IMR-90 (cell line): ENCODE data around the gene ESR1. TPM values are rescaled to one million over a fixed set of nuclear protein-coding genes. Genes with fewer than 3 reads are reported as not detected.

Experiments
- ATAC-seq: fragments of 200-7000 bp; cut with Tn5 transposase; 2 replicates; pipeline ENCODE4 v1.9.1; 2020; ENCODE audit warnings: low read depth, mild to moderate bottlenecking, moderate library complexity
- BruUV-seq: library from RNA; stranded (reverse); fragments of 400-500 nt; replicated peaks from 2 replicates; lab custom pipeline; 2021; lab: Mats Ljungman, UMichigan
- CTCF ChIA-PET: fragments of 300-600 bp; formaldehyde crosslinking; extraction: SDS; loops from one replicate; lab custom pipeline; 2021; ENCODE audit warnings: antibody characterized with exemption; lab: Yijun Ruan, JAX
- POLR2A ChIA-PET: fragments of 300-600 bp; sonication (Branson Sonifier 250); formaldehyde crosslinking; loops from one replicate; lab custom pipeline; 2022; ENCODE audit warnings: antibody characterized with exemption; ENCODE audit not compliant: unreplicated experiment; lab: Charles Lee
- DNase-seq: peaks from one replicate; pipeline ENCODE4 v3.0.0; 2013
- H2AFZ ChIP-seq: replicated peaks from 2 replicates; pipeline ENCODE3; 2013; ENCODE audit warnings: low read length, mild to moderate bottlenecking; ENCODE audit not compliant: poor library complexity
- H2AK5ac ChIP-seq: 2 replicates; pipeline ENCODE4 v1.6.1; 2013; ENCODE audit warnings: low read depth, low read length, inconsistent platforms
- H2AK9ac ChIP-seq: replicated peaks from 2 replicates; pipeline ENCODE3; 2013; ENCODE audit warnings: mild to moderate bottlenecking, low read depth, low read length, moderate library complexity; ENCODE audit not compliant: poor library complexity
- H2BK120ac ChIP-seq: 2 replicates; pipeline ENCODE4 v1.6.1; 2013; ENCODE audit warnings: low read depth, low read length, inconsistent platforms
- H2BK15ac ChIP-seq: 3 replicates; pipeline ENCODE4 v1.6.1; 2013; ENCODE audit warnings: low read depth, low read length, inconsistent platforms
- H2BK20ac ChIP-seq: 2 replicates; pipeline ENCODE4 v1.6.1; 2013; ENCODE audit warnings: low read depth, mild to moderate bottlenecking, inconsistent platforms, low read length, moderate library complexity
- H2BK5ac ChIP-seq: 2 replicates; pipeline ENCODE4 v1.6.1; 2013; ENCODE audit warnings: mild to moderate bottlenecking, low read depth, low read length, inconsistent platforms; ENCODE audit not compliant: poor library complexity, severe bottlenecking
- H3K14ac ChIP-seq: replicated peaks from 2 replicates; pipeline ENCODE4 v1.6.1; 2013; ENCODE audit warnings: low read depth, low read length, inconsistent platforms
- H3K18ac ChIP-seq: 2 replicates; pipeline ENCODE4 v1.6.1; 2013; ENCODE audit warnings: low read depth, low read length, control low read depth
- H3K23ac ChIP-seq: 2 replicates; pipeline ENCODE4 v1.6.1; 2013; ENCODE audit warnings: low read depth, low read length, inconsistent platforms
- H3K27ac ChIP-seq: 2 replicates; pipeline ENCODE4 v1.5.1; 2013; ENCODE audit warnings: mild to moderate bottlenecking, control low read depth, low read length; ENCODE audit not compliant: insufficient read depth
- H3K27me3 ChIP-seq: 2 replicates; pipeline ENCODE4 v1.6.1; 2013; ENCODE audit warnings: low read length; ENCODE audit not compliant: control insufficient read depth, insufficient read depth
- H3K36me3 ChIP-seq: 2 replicates; pipeline ENCODE4 v1.6.1; 2013; ENCODE audit warnings: low read length, mixed read lengths; ENCODE audit not compliant: control insufficient read depth, insufficient read depth
- H3K4ac ChIP-seq: 2 replicates; pipeline ENCODE4 v1.6.1; 2013; ENCODE audit warnings: low read depth, low read length, inconsistent platforms
- H3K4me1 ChIP-seq: 2 replicates; pipeline ENCODE4 v1.6.1; 2013; ENCODE audit warnings: low read length, mixed read lengths; ENCODE audit not compliant: control insufficient read depth, insufficient read depth
- H3K4me2 ChIP-seq: 2 replicates; pipeline ENCODE4 v1.6.1; 2013; ENCODE audit warnings: low read depth, mild to moderate bottlenecking, control low read depth, low read length, moderate library complexity
- H3K4me3 ChIP-seq: 2 replicates; pipeline ENCODE4 v1.5.1; 2013; ENCODE audit warnings: low read depth, mild to moderate bottlenecking, control low read depth, low read length, moderate library complexity; ENCODE audit not compliant: insufficient read depth
- H3K56ac ChIP-seq: 2 replicates; pipeline ENCODE4 v1.6.1; 2013; ENCODE audit warnings: low read length, inconsistent platforms; ENCODE audit not compliant: insufficient read depth; ENCODE audit errors: extremely low read depth
- H3K79me1 ChIP-seq, 2 experiments: 2 replicates each; pipeline ENCODE4 v1.6.1; 2013; ENCODE audit warnings: low read length in 2 of 2, inconsistent platforms in 1 of 2, low read depth in 1 of 2
- H3K9ac ChIP-seq: 2 replicates; pipeline ENCODE4 v1.6.1; 2013; ENCODE audit warnings: low read depth, low read length, control low read depth
- H3K9me1 ChIP-seq: 2 replicates; pipeline ENCODE4 v1.6.1; 2013; ENCODE audit warnings: low read length, inconsistent platforms; ENCODE audit not compliant: insufficient read depth
- H3K9me3 ChIP-seq: 2 replicates; pipeline ENCODE4 v1.6.1; 2013; ENCODE audit warnings: low read length; ENCODE audit not compliant: control insufficient read depth, insufficient read depth
- H4K20me1 ChIP-seq: 2 replicates; pipeline ENCODE4 v1.6.1; 2013; ENCODE audit warnings: low read length, inconsistent platforms; ENCODE audit not compliant: insufficient read depth
- H4K5ac ChIP-seq: 2 replicates; pipeline ENCODE4 v1.6.1; 2013; ENCODE audit warnings: mild to moderate bottlenecking, low read depth, low read length, control low read depth
- H4K8ac ChIP-seq, 2 experiments: 2 replicates each; pipeline ENCODE4 v1.6.1; 2013; ENCODE audit warnings: low read depth in 2 of 2, low read length in 2 of 2, control low read depth in 1 of 2, inconsistent platforms in 1 of 2
- H4K91ac ChIP-seq: 2 replicates; pipeline ENCODE4 v1.6.1; 2013; ENCODE audit warnings: low read depth, low read length, inconsistent platforms; ENCODE audit not compliant: insufficient read depth
- BHLHE40 ChIP-seq: fragments of 150-350 bp; IDR thresholded peaks from 2 replicates; pipeline ENCODE4 v1.6.1; 2016; ENCODE audit warnings: mild to moderate bottlenecking, low read depth, low read length
- CEBPB ChIP-seq: IDR thresholded peaks from 2 replicates; pipeline ENCODE4 v1.6.1; 2012; ENCODE audit warnings: low read depth, low read length, improper control_type of control experiment
- CHD1 ChIP-seq: IDR thresholded peaks from 2 replicates; pipeline ENCODE4 v1.6.1; 2012; ENCODE audit warnings: low read depth, low read length, improper control_type of control experiment
- CTCF ChIP-seq: conservative IDR thresholded peaks from 2 replicates; pipeline ENCODE4 v1.5.1; 2012; ENCODE audit warnings: mild to moderate bottlenecking, low read depth, low read length, improper control_type of control experiment
- FOS ChIP-seq: fragments of 150-350 bp; IDR thresholded peaks from 2 replicates; pipeline ENCODE4 v1.6.1; 2016; ENCODE audit warnings: low read depth, low read length
- MAFK ChIP-seq: IDR thresholded peaks from 2 replicates; pipeline ENCODE4 v1.6.1; 2012; ENCODE audit warnings: low read depth, low read length, improper control_type of control experiment
- MAZ ChIP-seq: IDR thresholded peaks from 2 replicates; pipeline ENCODE4 v1.6.1; 2012; ENCODE audit warnings: low read depth, mild to moderate bottlenecking, low read length, improper control_type of control experiment, moderate library complexity, borderline replicate concordance
- MXI1 ChIP-seq: IDR thresholded peaks from 2 replicates; pipeline ENCODE4 v1.6.1; 2012; ENCODE audit warnings: low read depth, mild to moderate bottlenecking, low read length, moderate library complexity, borderline replicate concordance
- NFE2L2 ChIP-seq: fragments of 150-350 bp; IDR thresholded peaks from 2 replicates; pipeline ENCODE4 v1.6.1; 2016; ENCODE audit warnings: low read depth, mild to moderate bottlenecking, low read length
- POLR2A ChIP-seq: IDR thresholded peaks from 2 replicates; pipeline ENCODE4 v1.6.1; 2012; ENCODE audit warnings: mild to moderate bottlenecking, low read depth, low read length
- RAD21 ChIP-seq: IDR thresholded peaks from 2 replicates; pipeline ENCODE4 v1.6.1; 2012; ENCODE audit warnings: low read length, improper control_type of control experiment
- RCOR1 ChIP-seq: IDR thresholded peaks from 2 replicates; pipeline ENCODE4 v1.6.1; 2012; ENCODE audit warnings: mild to moderate bottlenecking, low read length, improper control_type of control experiment; ENCODE audit not compliant: insufficient replicate concordance
- RFX5 ChIP-seq: IDR thresholded peaks from 2 replicates; pipeline ENCODE4 v1.8.0; 2012; ENCODE audit warnings: low read depth, mild to moderate bottlenecking, low read length, moderate library complexity
- SMC3 ChIP-seq: fragments of 150-350 bp; IDR thresholded peaks from 2 replicates; pipeline ENCODE4 v1.6.1; 2016; ENCODE audit warnings: low read depth, mild to moderate bottlenecking, antibody characterized with exemption, low read length, moderate library complexity
- USF2 ChIP-seq: fragments of 150-350 bp; IDR thresholded peaks from 2 replicates; pipeline ENCODE4 v1.6.1; 2017; ENCODE audit warnings: mild to moderate bottlenecking, antibody characterized with exemption, low read length, low read depth
- WGBS, 2 experiments: methylation state at CpG; one replicate each; pipeline versions ENCODE4 v1.1.5 to v1.1.7; 2013; ENCODE audit warnings: missing lambda C conversion rate in 2 of 2; ENCODE audit not compliant: insufficient read length in 1 of 2; ENCODE audit errors: extremely low coverage in 2 of 2; 5-methylcytosine and 5-hydroxymethylcytosine counted together
- dilution Hi-C: fragments of 300-500 bp; cut with HindIII; formaldehyde crosslinking; loops from one replicate; pipeline ENCODE4 v1.14.3; 2018; ENCODE audit warnings: low sequenced_read_pairs; ENCODE audit not compliant: unreplicated experiment
- in situ Hi-C: fragments of 300-500 bp; cut with MboI; formaldehyde crosslinking; loops from 3 replicates; pipeline ENCODE4 v1.14.3; 2019; ENCODE audit warnings: low sequenced_read_pairs, inconsistent platforms, mixed read lengths
- intact Hi-C: fragments of 100-400 bp; cut with micrococcal nuclease; formaldehyde crosslinking; loops from 2 replicates; pipeline ENCODE4 v1.10.0; 2022
- polyA plus RNA-seq, 3 experiments: library from polyadenylated mRNA; depleted of rRNA; stranded (reverse); fragments of >200 nt; gene quantifications; 2 replicates each; pipeline ENCODE4 v1.2.3, GENCODE V29; 2012; ENCODE audit warnings: low replicate concordance in 1 of 3
- total RNA-seq: library from RNA; depleted of rRNA; stranded (reverse); fragments of >200 nt; gene quantifications from 2 replicates; pipeline ENCODE4 v1.2.3, GENCODE V29; 2012
- TF ChIP-seq, protein P1 (sequence below): fragments of 150-350 bp; IDR thresholded peaks from 2 replicates; pipeline ENCODE4 v1.6.1; 2016; ENCODE audit warnings: low read depth, mild to moderate bottlenecking, low read length, moderate library complexity, borderline replicate concordance

ESR1 gene
- total and polyA plus RNA-seq, 2 of the 4 experiments (the other 2 are of a cell fraction) = not detected

DNA sequence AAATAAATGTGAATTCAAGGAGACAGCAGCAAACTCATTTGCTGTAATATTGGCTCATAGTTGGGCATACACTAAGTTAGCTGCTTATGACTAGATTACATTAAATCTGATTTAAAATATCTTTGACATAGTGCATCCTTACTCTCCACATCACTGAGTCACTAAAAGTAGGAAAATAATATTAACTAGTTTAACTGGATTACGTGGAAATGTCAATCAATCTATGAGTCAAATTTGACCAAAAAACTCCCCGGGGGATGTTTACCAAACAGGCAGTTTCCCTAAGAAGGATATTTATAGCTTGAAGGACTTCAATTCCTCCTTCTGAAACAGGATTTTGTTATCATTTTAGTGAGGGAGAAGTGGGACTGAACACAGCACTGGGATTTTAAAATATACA lies 366.5 kb downstream of the ESR1 start:
- H2BK120ac ChIP-seq = no peak overlapping the region
- no peak overlapping the region for H3K23ac ChIP-seq
- intact Hi-C loops (no loop called here), dilution Hi-C loops (no loop called here), in situ Hi-C loops (no loop called here)
- no peaks in the 10 kb centered on the region for H4K20me1 ChIP-seq
- H2AK9ac ChIP-seq = no peak overlapping the region
- no peak overlapping the region for H4K91ac ChIP-seq
- no peak overlapping the region for H2AK5ac ChIP-seq
- POLR2A ChIA-PET = no interaction called here
- H2AFZ ChIP-seq = no peak overlapping the region
- H3K9me3 ChIP-seq = no peaks in the 10 kb centered on the region
- H4K5ac ChIP-seq = no peak overlapping the region
- H2BK5ac ChIP-seq = no peak overlapping the region
- no peak overlapping the region for H3K56ac ChIP-seq
- H2BK20ac ChIP-seq = no peak overlapping the region
- peaks cover 0 to 4% of the 10 kb centered on the region in 2 experiments; a peak in 1 of 4 replicates for H3K79me1 ChIP-seq
- no peak overlapping the region for H2BK15ac ChIP-seq
- no peak overlapping the region for H3K27ac ChIP-seq
- TF ChIP-seq CTCF (no peak), FOS (no peak), MAZ (no peak), RCOR1 (no peak), POLR2A (no peak), USF2 (no peak), BHLHE40 (no peak), MAFK (no peak), RFX5 (no peak), RAD21 (no peak), CHD1 (no peak), NFE2L2 (no peak), CEBPB (no peak), MXI1 (no peak), SMC3 (no peak)
- TF ChIP-seq, protein P1, sequence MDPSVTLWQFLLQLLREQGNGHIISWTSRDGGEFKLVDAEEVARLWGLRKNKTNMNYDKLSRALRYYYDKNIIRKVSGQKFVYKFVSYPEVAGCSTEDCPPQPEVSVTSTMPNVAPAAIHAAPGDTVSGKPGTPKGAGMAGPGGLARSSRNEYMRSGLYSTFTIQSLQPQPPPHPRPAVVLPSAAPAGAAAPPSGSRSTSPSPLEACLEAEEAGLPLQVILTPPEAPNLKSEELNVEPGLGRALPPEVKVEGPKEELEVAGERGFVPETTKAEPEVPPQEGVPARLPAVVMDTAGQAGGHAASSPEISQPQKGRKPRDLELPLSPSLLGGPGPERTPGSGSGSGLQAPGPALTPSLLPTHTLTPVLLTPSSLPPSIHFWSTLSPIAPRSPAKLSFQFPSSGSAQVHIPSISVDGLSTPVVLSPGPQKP = no peak
- no peak overlapping the region for H4K8ac ChIP-seq
- no peaks in the 10 kb centered on the region for H3K27me3 ChIP-seq
- H3K4me1 ChIP-seq = no peaks in the 10 kb centered on the region
- peaks cover 18% of the 10 kb centered on the region for H3K36me3 ChIP-seq
- CTCF ChIA-PET = interaction anchor here (0.6 kb wide), 1 partner anchor 499 kb away, joined by 3 read pairs; no protein-coding TSS in a partner anchor
- no CpG with 5 or more reads among the region's 2 CpGs for WGBS, 2 experiments
- ATAC-seq (no peak), DNase-seq (no peak)
- H3K14ac ChIP-seq = no peak overlapping the region
- no peak overlapping the region for H3K4me3 ChIP-seq
- H3K4me2 ChIP-seq = no peak overlapping the region
- no peak overlapping the region for H3K9ac ChIP-seq
- BruUV-seq = no TSS peak
- peaks cover 2% of the 10 kb centered on the region for H3K9me1 ChIP-seq
- no peak overlapping the region for H3K4ac ChIP-seq
- H3K18ac ChIP-seq = no peak overlapping the region
